ENCODE results near the gene DLGAP1.

- TF ChIP-seq POLR2A (IDR thresholded peaks at IDR 0.05; ENCODE audit: low read length): no peak
- TF ChIP-seq GATA1 (IDR thresholded peaks at IDR 0.05; ENCODE audit: low read depth, low read length): no peak
Observed at GRCh38 chr18:3924455-3924854, 530.7 kb downstream of the DLGAP1 start.

Measured in erythroblast (primary cell).